ENCODE measurements around the gene PRCP. TPM values are rescaled to one million over a fixed set of nuclear protein-coding genes. Genes with fewer than 3 reads are reported as not detected.
A peak's percentile ranks its signal among the peaks of the same experiment; 100 is the strongest.
"Not testable (repeated sequence)": the region's sequence is repeated elsewhere in the genome, so short reads cannot be mapped to it uniquely, and the experiment has no call there.

Gene PRCP
- total RNA-seq, 1 experiment from 2014 or later: 51.5 TPM

GRCh38 chr11:82927264-82927880, 27.1 kb upstream of the PRCP start:
- CTCF ChIA-PET: interaction anchor here (0.6 to 1.0 kb wide), 7 partner anchors 17 to 577 kb away, joined by 3 to 6 read pairs (median 3); partner anchors contain the start of gene RAB30
- Histone ChIP-seq H3F3A (ENCODE audit: low read length, unreplicated experiment) (no peaks in the 10 kb centered on the region), H3K9ac (ENCODE audit: low read length) (no peak overlapping the region), H3K4me2 (ENCODE audit: low read length) (no peak overlapping the region), H2AFZ (ENCODE audit: low read length) (no peak overlapping the region), H3K27me3 (ENCODE audit: low read length) (no peaks in the 10 kb centered on the region), H3K9me3 (ENCODE audit: low read length) (no peaks in the 10 kb centered on the region), H3K9me2 (replicated peaks; ENCODE audit: low read length) (no peaks in the 10 kb centered on the region), H3K4me1 (ENCODE audit: insufficient read depth, low read length) (no peaks in the 10 kb centered on the region), H3K79me2 (ENCODE audit: low read length) (no peaks in the 10 kb centered on the region), H4K20me1 (ENCODE audit: low read length) (no peaks in the 10 kb centered on the region), H3K4me3 (ENCODE audit: low read length) (no peak overlapping the region), H3K27ac (ENCODE audit: low read length) (no peak overlapping the region), H3K36me3 (ENCODE audit: low read depth, low read length) (peaks cover 20% of the 10 kb centered on the region; the same call in 1 of the 2 replicates)
- TF ChIP-seq, protein P1, sequence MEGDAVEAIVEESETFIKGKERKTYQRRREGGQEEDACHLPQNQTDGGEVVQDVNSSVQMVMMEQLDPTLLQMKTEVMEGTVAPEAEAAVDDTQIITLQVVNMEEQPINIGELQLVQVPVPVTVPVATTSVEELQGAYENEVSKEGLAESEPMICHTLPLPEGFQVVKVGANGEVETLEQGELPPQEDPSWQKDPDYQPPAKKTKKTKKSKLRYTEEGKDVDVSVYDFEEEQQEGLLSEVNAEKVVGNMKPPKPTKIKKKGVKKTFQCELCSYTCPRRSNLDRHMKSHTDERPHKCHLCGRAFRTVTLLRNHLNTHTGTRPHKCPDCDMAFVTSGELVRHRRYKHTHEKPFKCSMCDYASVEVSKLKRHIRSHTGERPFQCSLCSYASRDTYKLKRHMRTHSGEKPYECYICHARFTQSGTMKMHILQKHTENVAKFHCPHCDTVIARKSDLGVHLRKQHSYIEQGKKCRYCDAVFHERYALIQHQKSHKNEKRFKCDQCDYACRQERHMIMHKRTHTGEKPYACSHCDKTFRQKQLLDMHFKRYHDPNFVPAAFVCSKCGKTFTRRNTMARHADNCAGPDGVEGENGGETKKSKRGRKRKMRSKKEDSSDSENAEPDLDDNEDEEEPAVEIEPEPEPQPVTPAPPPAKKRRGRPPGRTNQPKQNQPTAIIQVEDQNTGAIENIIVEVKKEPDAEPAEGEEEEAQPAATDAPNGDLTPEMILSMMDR (conservative IDR thresholded peaks at IDR 0.05; ENCODE audit: low read depth, low read length): peak; percentile 94
- TF ChIP-seq EZH2phosphoT487 (IDR thresholded peaks at IDR 0.05; ENCODE audit: borderline replicate concordance, low read length): no peak
- BruUV-seq (replicated peaks): no TSS peak
- POLR2A ChIA-PET (ENCODE audit: unreplicated experiment): no interaction called here
- intact Hi-C loops (cut with micrococcal nuclease): loop anchor here (1.0 to 5.0 kb wide), 5 partner anchors 21 to 210 kb away; partner anchors contain the start of gene RAB30
- ATAC-seq (peak; percentile 89), DNase-seq (peak; percentile 80)

GRCh38 chr11:82924522-82925224, 24.4 kb upstream of the PRCP start:
- H3K27me3 ChIP-seq (ENCODE audit: low read length): no peaks in the 10 kb centered on the region
- BruUV-seq (replicated peaks): no TSS peak
- ChIA-PET CTCF (no interaction called here), POLR2A (ENCODE audit: unreplicated experiment) (no interaction called here)
- H3K27ac ChIP-seq (ENCODE audit: low read length): no peak overlapping the region
- no peaks in the 10 kb centered on the region for H3K79me2 ChIP-seq (ENCODE audit: low read length)
- DNase-seq: no peak
- peaks cover 7% of the 10 kb centered on the region; the same call in 1 of the 2 replicates for H3K36me3 ChIP-seq (ENCODE audit: low read depth, low read length)
- H4K20me1 ChIP-seq (ENCODE audit: low read length): no peaks in the 10 kb centered on the region
- no peak overlapping the region for H2AFZ ChIP-seq (ENCODE audit: low read length)
- no peaks in the 10 kb centered on the region for H3K9me2 ChIP-seq (replicated peaks; ENCODE audit: low read length)
- TF ChIP-seq EZH2phosphoT487 (IDR thresholded peaks at IDR 0.05; ENCODE audit: borderline replicate concordance, low read length) (no peak), EZH2 (IDR thresholded peaks at IDR 0.05; ENCODE audit: low read length, unreplicated experiment) (no peak)
- TF ChIP-seq, protein P1 (conservative IDR thresholded peaks at IDR 0.05; ENCODE audit: low read depth, low read length): no peak
- H3K4me3 ChIP-seq (ENCODE audit: low read length): no peak overlapping the region
- H3K4me1 ChIP-seq (ENCODE audit: insufficient read depth, low read length): no peaks in the 10 kb centered on the region
- intact Hi-C loops (cut with micrococcal nuclease): loop anchor here (5.0 kb wide), 2 partner anchors 148 to 207 kb away; partner anchors contain the start of gene RAB30
- H3K9me3 ChIP-seq (ENCODE audit: low read length): no peaks in the 10 kb centered on the region
- H3F3A ChIP-seq (ENCODE audit: low read length, unreplicated experiment): no peaks in the 10 kb centered on the region
- H3K9ac ChIP-seq (ENCODE audit: low read length): no peak overlapping the region
- ATAC-seq: no peak
- H3K4me2 ChIP-seq (ENCODE audit: low read length): no peak overlapping the region

DNA sequence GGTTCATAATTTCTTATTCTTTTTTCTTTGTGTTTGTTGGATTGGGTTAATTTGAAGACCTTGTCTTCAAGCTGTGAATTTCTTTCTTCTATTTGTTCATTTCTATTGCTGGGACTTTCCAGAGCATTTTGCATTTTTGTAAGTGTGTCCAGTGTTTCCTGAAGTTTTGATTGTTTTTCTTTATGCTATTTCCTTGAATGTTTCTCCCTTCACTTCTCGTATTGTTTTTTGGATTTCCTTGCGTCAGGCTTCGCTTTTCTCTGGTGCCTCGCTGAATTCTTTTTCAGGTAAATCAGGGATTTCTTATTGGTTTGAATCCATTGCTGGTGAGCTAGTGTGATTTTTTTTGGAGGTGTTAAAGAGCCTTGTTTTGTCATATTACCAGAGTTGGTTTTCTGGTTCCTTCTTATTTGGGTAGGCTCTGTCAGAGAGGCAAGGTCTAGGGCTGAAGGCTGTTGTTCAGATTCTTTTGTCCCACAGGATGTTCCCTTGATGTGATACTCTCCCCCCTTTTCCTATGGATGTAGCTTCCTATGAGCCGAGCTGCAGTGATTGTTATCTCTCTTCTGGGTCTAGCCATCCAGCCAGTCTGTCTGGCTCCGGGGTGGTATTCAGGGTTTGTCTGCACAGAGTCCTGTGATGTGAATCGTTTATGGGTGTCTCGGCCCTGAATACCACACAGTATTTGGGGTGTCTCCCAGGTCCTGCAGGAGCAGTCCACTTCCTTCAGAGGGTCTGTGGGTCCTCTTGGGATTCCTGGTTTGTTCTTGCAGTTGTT, 22.4 kb upstream of the PRCP start:
- H2AFZ ChIP-seq (ENCODE audit: low read length); H3K9me2 ChIP-seq (replicated peaks; ENCODE audit: low read length); intact Hi-C loops (cut with micrococcal nuclease); H4K20me1 ChIP-seq (ENCODE audit: low read length); BruUV-seq (replicated peaks); H3K79me2 ChIP-seq (ENCODE audit: low read length); H3K9me3 ChIP-seq (ENCODE audit: low read length); H3K4me1 ChIP-seq (ENCODE audit: insufficient read depth, low read length); POLR2A ChIA-PET (ENCODE audit: unreplicated experiment); H3K4me2 ChIP-seq (ENCODE audit: low read length); H3K4me3 ChIP-seq (ENCODE audit: low read length); H3K27me3 ChIP-seq (ENCODE audit: low read length); DNase-seq; H3K36me3 ChIP-seq (ENCODE audit: low read depth, low read length); H3K9ac ChIP-seq (ENCODE audit: low read length); H3F3A ChIP-seq (ENCODE audit: low read length, unreplicated experiment); ATAC-seq; H3K27ac ChIP-seq (ENCODE audit: low read length); CTCF ChIA-PET: not testable (repeated sequence)

GRCh38 chr11:82920227-82920626, 20.0 kb upstream of the PRCP start:
- DNase-seq; BruUV-seq (replicated peaks); H3F3A ChIP-seq (ENCODE audit: low read length, unreplicated experiment); H3K27ac ChIP-seq (ENCODE audit: low read length); H2AFZ ChIP-seq (ENCODE audit: low read length); intact Hi-C loops (cut with micrococcal nuclease); H3K4me3 ChIP-seq (ENCODE audit: low read length); H3K79me2 ChIP-seq (ENCODE audit: low read length); H3K36me3 ChIP-seq (ENCODE audit: low read depth, low read length); CTCF ChIA-PET; H3K9me2 ChIP-seq (replicated peaks; ENCODE audit: low read length); H3K27me3 ChIP-seq (ENCODE audit: low read length); H3K4me1 ChIP-seq (ENCODE audit: insufficient read depth, low read length); POLR2A ChIA-PET (ENCODE audit: unreplicated experiment); H3K9me3 ChIP-seq (ENCODE audit: low read length); H3K4me2 ChIP-seq (ENCODE audit: low read length); H4K20me1 ChIP-seq (ENCODE audit: low read length); H3K9ac ChIP-seq (ENCODE audit: low read length); ATAC-seq: not testable (repeated sequence)

Measured in PC-3 (cell line).